ENCODE data around the gene TRPT1.

The TRPT1 gene

DNA sequence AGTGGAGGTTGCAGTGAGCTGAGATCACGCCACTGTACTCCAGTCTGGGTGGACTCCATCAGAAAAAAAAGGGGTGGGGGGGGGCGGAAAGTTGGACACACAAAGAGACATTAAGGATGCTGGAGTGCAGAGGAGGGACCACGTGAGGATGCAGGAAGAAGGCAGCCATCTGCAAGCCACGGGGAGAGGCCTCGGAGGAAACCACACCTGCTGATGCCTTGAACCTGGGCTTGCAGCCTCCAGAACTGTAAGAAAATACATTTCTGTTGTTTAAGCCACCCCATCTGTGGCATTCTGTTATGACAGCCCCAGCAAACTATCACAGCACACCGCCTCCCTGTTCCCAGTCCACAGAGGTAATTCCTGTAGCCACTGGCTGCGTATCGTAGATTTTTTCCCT is 49.2 kb downstream of the TRPT1 start:
- no peak overlapping the region for H3K27ac ChIP-seq (ENCODE audit: low read depth, low read length)
- no peaks in the 10 kb centered on the region for H3K36me3 ChIP-seq (ENCODE audit: control insufficient read depth in 1 of 2, insufficient read depth in 2 of 2, low read length in 2 of 2)
- peaks cover 0 to 3% of the 10 kb centered on the region in 2 donors for H3K9me3 ChIP-seq (ENCODE audit: control insufficient read depth in 1 of 2, low read length in 2 of 2)
- H3K4me1 ChIP-seq (ENCODE audit: control insufficient read depth in 1 of 2, insufficient read depth in 2 of 2, low read length in 2 of 2) = peaks cover 11 to 14% of the 10 kb centered on the region in 2 donors
- no peaks in the 10 kb centered on the region for H3K27me3 ChIP-seq (ENCODE audit: control insufficient read depth in 1 of 2, insufficient read depth in 2 of 2, low read length in 2 of 2)
- H3K9ac ChIP-seq (ENCODE audit: low read depth in 1 of 2, low read length in 2 of 2) = no peak overlapping the region
- H3K4me3 ChIP-seq (ENCODE audit: low read depth in 1 of 2, low read length in 2 of 2) = no peak overlapping the region

Measured in duodenal mucosa (tissue), 2 donors.